ENCODE data around the gene TMPRSS13. TPM values are rescaled to one million over a fixed set of nuclear protein-coding genes. Genes with fewer than 3 reads are reported as not detected.

Gene TMPRSS13
- total and polyA plus RNA-seq, 2 of the 13 experiments (the other 11 are each of a cell fraction or from before 2014, with no cell fraction given): not detected

DNA sequence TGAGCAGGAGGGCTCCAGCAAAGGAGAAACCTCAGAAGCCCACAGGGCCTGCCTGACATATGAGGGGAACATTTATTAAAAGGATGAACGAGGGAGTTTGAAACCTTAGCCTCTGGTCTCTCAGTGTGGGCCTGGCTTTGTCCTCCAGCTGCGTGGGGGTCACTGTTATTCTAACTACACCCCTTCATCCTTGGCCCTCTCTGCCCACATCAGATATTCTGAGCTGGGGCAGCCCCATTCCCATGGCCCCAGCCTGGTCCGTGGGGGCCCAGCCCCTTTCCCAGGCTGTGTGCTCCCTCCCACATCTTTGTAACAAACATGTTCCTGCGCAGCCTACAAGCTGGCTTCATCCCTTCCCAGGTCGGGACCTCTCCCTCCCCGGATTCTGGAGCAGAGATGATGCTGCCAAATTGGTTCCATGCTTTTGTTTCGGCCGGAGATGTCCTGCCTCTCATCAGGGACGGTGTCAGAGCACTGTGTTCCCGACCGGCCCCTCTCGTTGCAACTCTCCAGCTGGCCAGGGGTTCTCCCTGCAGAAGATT, 56.7 kb downstream of the TMPRSS13 start:
- in situ Hi-C loops (cut with HindIII; ENCODE audit: extremely low pct_ligation_motif_present, low pct_unique_long_range_greater_than_20kb): no loop called here

More for the DNA sequence above, 56.7 kb downstream of the TMPRSS13 start:
- WGBS (ENCODE audit: low lambda C conversion rate): 4% methylated on average over 11 of the region's 12 CpGs
- no TSS peak for BruUV-seq (replicated peaks)
- no peak overlapping the region for H3K9ac ChIP-seq (ENCODE audit: insufficient read depth, low read depth, low read length)
- no peaks in the 10 kb centered on the region for H3K36me3 ChIP-seq (replicated peaks in 1 of 2; ENCODE audit: control insufficient read depth in 1 of 2, insufficient read depth in 2 of 2, low read length in 2 of 2)
- no peaks in the 10 kb centered on the region for H3K9me3 ChIP-seq (ENCODE audit: low read length)
- no peak overlapping the region for H2AFZ ChIP-seq (ENCODE audit: low read length)
- no peak for ATAC-seq
- no peaks in the 10 kb centered on the region for H3K79me2 ChIP-seq (ENCODE audit: insufficient read depth, low read length)
- peaks cover 10 to 96% of the 10 kb centered on the region in 2 experiments; a peak in 4 of 5 replicates for H3K27me3 ChIP-seq (ENCODE audit: control insufficient read depth in 1 of 2, insufficient read depth in 2 of 2, low read length in 2 of 2)
- TF ChIP-seq THAP9 (CRISPR knock-in tag; IDR thresholded peaks at IDR 0.05; ENCODE audit: borderline replicate concordance) (no peak), TP53 (CRISPR knock-in tag; conservative IDR thresholded peaks at IDR 0.05) (no peak), ZNF329 (CRISPR knock-in tag; IDR thresholded peaks at IDR 0.05; ENCODE audit: low read depth) (no peak), HNRNPH1 (optimal IDR thresholded peaks at IDR 0.05; ENCODE audit: low read depth, low read length) (no peak), EEA1 (CRISPR knock-in tag; IDR thresholded peaks at IDR 0.05; ENCODE audit: borderline replicate concordance) (no peak), ZNF674 (CRISPR knock-in tag; IDR thresholded peaks at IDR 0.05; ENCODE audit: low read depth) (no peak), KDM1A (CRISPR knock-in tag; IDR thresholded peaks at IDR 0.05) (no peak), ZBTB20 (CRISPR knock-in tag; IDR thresholded peaks at IDR 0.05; ENCODE audit: borderline replicate concordance, low read depth) (no peak), NR2F1 (CRISPR knock-in tag; IDR thresholded peaks at IDR 0.05) (no peak), IKZF4 (CRISPR knock-in tag; IDR thresholded peaks at IDR 0.05; ENCODE audit: borderline replicate concordance, low read depth, not compliant biosample characterization) (no peak), KLF12 (CRISPR knock-in tag; IDR thresholded peaks at IDR 0.05; ENCODE audit: borderline replicate concordance) (no peak), MAFK (conservative IDR thresholded peaks at IDR 0.05 in 1 of 2, IDR thresholded peaks at IDR 0.05 in 1 of 2; ENCODE audit: low read length in 2 of 2) (no peak), TIGD3 (CRISPR knock-in tag; IDR thresholded peaks at IDR 0.05; ENCODE audit: borderline replicate concordance) (no peak)
- TF ChIP-seq, protein P1, sequence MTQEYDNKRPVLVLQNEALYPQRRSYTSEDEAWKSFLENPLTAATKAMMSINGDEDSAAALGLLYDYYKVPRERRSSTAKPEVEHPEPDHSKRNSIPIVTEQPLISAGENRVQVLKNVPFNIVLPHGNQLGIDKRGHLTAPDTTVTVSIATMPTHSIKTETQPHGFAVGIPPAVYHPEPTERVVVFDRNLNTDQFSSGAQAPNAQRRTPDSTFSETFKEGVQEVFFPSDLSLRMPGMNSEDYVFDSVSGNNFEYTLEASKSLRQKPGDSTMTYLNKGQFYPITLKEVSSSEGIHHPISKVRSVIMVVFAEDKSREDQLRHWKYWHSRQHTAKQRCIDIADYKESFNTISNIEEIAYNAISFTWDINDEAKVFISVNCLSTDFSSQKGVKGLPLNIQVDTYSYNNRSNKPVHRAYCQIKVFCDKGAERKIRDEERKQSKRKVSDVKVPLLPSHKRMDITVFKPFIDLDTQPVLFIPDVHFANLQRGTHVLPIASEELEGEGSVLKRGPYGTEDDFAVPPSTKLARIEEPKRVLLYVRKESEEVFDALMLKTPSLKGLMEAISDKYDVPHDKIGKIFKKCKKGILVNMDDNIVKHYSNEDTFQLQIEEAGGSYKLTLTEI (CRISPR knock-in tag; conservative IDR thresholded peaks at IDR 0.05): no peak
- intact Hi-C loops (cut with micrococcal nuclease; ENCODE audit: unreplicated experiment): no loop called here
- H4K20me1 ChIP-seq (ENCODE audit: insufficient read depth, low read length): no peaks in the 10 kb centered on the region
- H3K4me1 ChIP-seq (ENCODE audit: insufficient read depth, low read length): no peaks in the 10 kb centered on the region
- no peak overlapping the region for H3K4me3 ChIP-seq (replicated peaks in 1 of 3; ENCODE audit: insufficient read depth in 1 of 3, low read depth in 2 of 3, low read length in 3 of 3)
- no peak overlapping the region for H3K27ac ChIP-seq (ENCODE audit: extremely low read length, insufficient read depth, low read length)
- ChIA-PET POLR2A (no interaction called here), CTCF (ENCODE audit: low intra/inter-chr PET ratio, low total read pairs) (no interaction called here)
- no peak for DNase-seq (ENCODE audit: low spot score)
- no peak overlapping the region for H3K4me2 ChIP-seq (ENCODE audit: low read depth, low read length)
- no peak for FAIRE-seq

Measured in HepG2 (cell line).